ENCODE results near the gene JAM2.
"Not testable (repeated sequence)": the region's sequence is repeated elsewhere in the genome, so short reads cannot be mapped to it uniquely, and the experiment has no call there.

The JAM2 gene

GRCh38 chr21:25625036-25625435 is 14.0 kb upstream of the JAM2 start:
- WGBS (ENCODE audit: extremely low coverage, insufficient coverage, insufficient read length), result no CpG with 5 or more reads among the region's 1 CpG
- Histone ChIP-seq H2BK12ac (ENCODE audit: low read length) (no peak overlapping the region), H4K91ac (ENCODE audit: low read depth, low read length) (no peak overlapping the region), H3K14ac (ENCODE audit: low read length) (no peak overlapping the region), H2AK5ac (ENCODE audit: low read length) (no peak overlapping the region), H2BK5ac (ENCODE audit: low read depth, low read length, poor library complexity) (no peak overlapping the region), H3K18ac (ENCODE audit: low read length) (no peak overlapping the region), H3K9ac (ENCODE audit: low read length) (no peak overlapping the region), H3K4me3 (ENCODE audit: low read depth, low read length) (no peak overlapping the region), H3K4me1 (ENCODE audit: control insufficient read depth in 1 of 2, insufficient read depth in 2 of 2, low read length in 2 of 2) (no peaks in the 10 kb centered on the region), H3K27me3 (ENCODE audit: insufficient read depth, low read length) (no peaks in the 10 kb centered on the region), H3K4ac (ENCODE audit: low read depth, low read length) (no peak overlapping the region), H3K27ac (ENCODE audit: low read depth, low read length) (no peak overlapping the region), H3K79me1 (ENCODE audit: low read length) (no peaks in the 10 kb centered on the region), H3K9me3 (ENCODE audit: insufficient read depth, low read depth, low read length) (no peaks in the 10 kb centered on the region), H3K4me2 (ENCODE audit: low read length) (no peak overlapping the region), H2AFZ (ENCODE audit: insufficient read depth, low read length, poor library complexity) (no peak overlapping the region), H3K23ac (ENCODE audit: low read length) (no peak overlapping the region), H3K36me3 (ENCODE audit: control insufficient read depth in 1 of 2, insufficient read depth in 2 of 2, low read length in 2 of 2) (no peaks in the 10 kb centered on the region), H2BK120ac (ENCODE audit: insufficient read depth, low read length, poor library complexity) (no peak overlapping the region), H4K8ac (ENCODE audit: low read depth, low read length) (no peak overlapping the region), H3K79me2 (ENCODE audit: control insufficient read depth, insufficient read depth, low read length, poor library complexity) (no peaks in the 10 kb centered on the region), H4K12ac (ENCODE audit: low read depth, low read length) (no peak overlapping the region)
- no peak for DNase-seq

- not testable (repeated sequence) for H3K79me2 ChIP-seq (ENCODE audit: control insufficient read depth, insufficient read depth, low read length, poor library complexity); H3K14ac ChIP-seq (ENCODE audit: low read length); H3K18ac ChIP-seq (ENCODE audit: low read length); H3K23ac ChIP-seq (ENCODE audit: low read length); H2AFZ ChIP-seq (ENCODE audit: insufficient read depth, low read length, poor library complexity); H3K9me3 ChIP-seq (ENCODE audit: insufficient read depth, low read depth, low read length); H3K4me2 ChIP-seq (ENCODE audit: low read length); H3K79me1 ChIP-seq (ENCODE audit: low read length); H4K12ac ChIP-seq (ENCODE audit: low read depth, low read length); H4K8ac ChIP-seq (ENCODE audit: low read depth, low read length); H3K27ac ChIP-seq (ENCODE audit: low read depth, low read length); H2AK5ac ChIP-seq (ENCODE audit: low read length); H3K9ac ChIP-seq (ENCODE audit: low read length); H3K4me3 ChIP-seq (ENCODE audit: low read depth, low read length); H3K36me3 ChIP-seq (ENCODE audit: control insufficient read depth in 1 of 2, insufficient read depth in 2 of 2, low read length in 2 of 2); H3K4me1 ChIP-seq (ENCODE audit: control insufficient read depth in 1 of 2, insufficient read depth in 2 of 2, low read length in 2 of 2); H4K91ac ChIP-seq (ENCODE audit: low read depth, low read length); H3K4ac ChIP-seq (ENCODE audit: low read depth, low read length); H3K27me3 ChIP-seq (ENCODE audit: insufficient read depth, low read length); H2BK120ac ChIP-seq (ENCODE audit: insufficient read depth, low read length, poor library complexity); H2BK12ac ChIP-seq (ENCODE audit: low read length); H2BK5ac ChIP-seq (ENCODE audit: low read depth, low read length, poor library complexity)
- DNase-seq, result peak; percentile 87 to 94
- no CpG with 5 or more reads among the region's 11 CpGs for WGBS (ENCODE audit: extremely low coverage, insufficient coverage, insufficient read length)
Measured at GRCh38 chr21:25625776-25626555, 13.1 kb upstream of the JAM2 start.

GRCh38 chr21:25626757-25627156 is 12.3 kb upstream of the JAM2 start:
- Histone ChIP-seq H3K27me3 (ENCODE audit: insufficient read depth, low read length) (no peaks in the 10 kb centered on the region), H3K79me2 (ENCODE audit: control insufficient read depth, insufficient read depth, low read length, poor library complexity) (no peaks in the 10 kb centered on the region), H3K18ac (ENCODE audit: low read length) (no peak overlapping the region), H3K79me1 (ENCODE audit: low read length) (no peaks in the 10 kb centered on the region), H3K9ac (ENCODE audit: low read length) (no peak overlapping the region), H3K4me1 (ENCODE audit: control insufficient read depth in 1 of 2, insufficient read depth in 2 of 2, low read length in 2 of 2) (no peaks in the 10 kb centered on the region), H2BK12ac (ENCODE audit: low read length) (no peak overlapping the region), H3K4me2 (ENCODE audit: low read length) (no peak overlapping the region), H3K4me3 (ENCODE audit: low read depth, low read length) (no peak overlapping the region), H2BK5ac (ENCODE audit: low read depth, low read length, poor library complexity) (no peak overlapping the region), H3K9me3 (ENCODE audit: insufficient read depth, low read depth, low read length) (no peaks in the 10 kb centered on the region), H4K12ac (ENCODE audit: low read depth, low read length) (no peak overlapping the region), H3K4ac (ENCODE audit: low read depth, low read length) (no peak overlapping the region), H4K91ac (ENCODE audit: low read depth, low read length) (no peak overlapping the region), H3K23ac (ENCODE audit: low read length) (no peak overlapping the region), H2AFZ (ENCODE audit: insufficient read depth, low read length, poor library complexity) (no peak overlapping the region), H2BK120ac (ENCODE audit: insufficient read depth, low read length, poor library complexity) (no peak overlapping the region), H2AK5ac (ENCODE audit: low read length) (no peak overlapping the region), H3K27ac (ENCODE audit: low read depth, low read length) (no peak overlapping the region), H4K8ac (ENCODE audit: low read depth, low read length) (no peak overlapping the region), H3K36me3 (ENCODE audit: control insufficient read depth in 1 of 2, insufficient read depth in 2 of 2, low read length in 2 of 2) (no peaks in the 10 kb centered on the region), H3K14ac (ENCODE audit: low read length) (no peak overlapping the region)
- WGBS (ENCODE audit: extremely low coverage, insufficient coverage, insufficient read length), result no CpG with 5 or more reads among the region's 2 CpGs
- DNase-seq, result peak; percentile 75 to 87

GRCh38 chr21:25632296-25632695 is 6.8 kb upstream of the JAM2 start:
- no peak overlapping the region for H4K8ac ChIP-seq (ENCODE audit: low read depth, low read length)
- no peak overlapping the region for H2BK120ac ChIP-seq (ENCODE audit: insufficient read depth, low read length, poor library complexity)
- H3K4ac ChIP-seq (ENCODE audit: low read depth, low read length), result no peak overlapping the region
- no peaks in the 10 kb centered on the region for H3K79me1 ChIP-seq (ENCODE audit: low read length)
- no peaks in the 10 kb centered on the region for H3K9me3 ChIP-seq (ENCODE audit: insufficient read depth, low read depth, low read length)
- H3K23ac ChIP-seq (ENCODE audit: low read length), result no peak overlapping the region
- WGBS (ENCODE audit: extremely low coverage, insufficient coverage, insufficient read length), result no CpG with 5 or more reads among the region's 2 CpGs
- no peaks in the 10 kb centered on the region for H3K27me3 ChIP-seq (ENCODE audit: insufficient read depth, low read length)
- no peaks in the 10 kb centered on the region for H3K4me1 ChIP-seq (ENCODE audit: control insufficient read depth in 1 of 2, insufficient read depth in 2 of 2, low read length in 2 of 2)
- H4K12ac ChIP-seq (ENCODE audit: low read depth, low read length), result no peak overlapping the region
- no peak overlapping the region for H3K9ac ChIP-seq (ENCODE audit: low read length)
- H2BK12ac ChIP-seq (ENCODE audit: low read length), result no peak overlapping the region
- H3K36me3 ChIP-seq (ENCODE audit: control insufficient read depth in 1 of 2, insufficient read depth in 2 of 2, low read length in 2 of 2), result no peaks in the 10 kb centered on the region
- no peak overlapping the region for H3K27ac ChIP-seq (ENCODE audit: low read depth, low read length)
- H2AK5ac ChIP-seq (ENCODE audit: low read length), result no peak overlapping the region
- no peak overlapping the region for H2AFZ ChIP-seq (ENCODE audit: insufficient read depth, low read length, poor library complexity)
- H4K91ac ChIP-seq (ENCODE audit: low read depth, low read length), result no peak overlapping the region
- H2BK5ac ChIP-seq (ENCODE audit: low read depth, low read length, poor library complexity), result no peak overlapping the region
- no peak overlapping the region for H3K14ac ChIP-seq (ENCODE audit: low read length)
- no peak for DNase-seq
- H3K4me3 ChIP-seq (ENCODE audit: low read depth, low read length), result no peak overlapping the region
- H3K79me2 ChIP-seq (ENCODE audit: control insufficient read depth, insufficient read depth, low read length, poor library complexity), result no peaks in the 10 kb centered on the region
- H3K4me2 ChIP-seq (ENCODE audit: low read length), result no peak overlapping the region
- no peak overlapping the region for H3K18ac ChIP-seq (ENCODE audit: low read length)

Data from trophoblast cell (in vitro differentiated cells and primary cell).